ENCODE data around the gene KSR1.

Gene KSR1

DNA sequence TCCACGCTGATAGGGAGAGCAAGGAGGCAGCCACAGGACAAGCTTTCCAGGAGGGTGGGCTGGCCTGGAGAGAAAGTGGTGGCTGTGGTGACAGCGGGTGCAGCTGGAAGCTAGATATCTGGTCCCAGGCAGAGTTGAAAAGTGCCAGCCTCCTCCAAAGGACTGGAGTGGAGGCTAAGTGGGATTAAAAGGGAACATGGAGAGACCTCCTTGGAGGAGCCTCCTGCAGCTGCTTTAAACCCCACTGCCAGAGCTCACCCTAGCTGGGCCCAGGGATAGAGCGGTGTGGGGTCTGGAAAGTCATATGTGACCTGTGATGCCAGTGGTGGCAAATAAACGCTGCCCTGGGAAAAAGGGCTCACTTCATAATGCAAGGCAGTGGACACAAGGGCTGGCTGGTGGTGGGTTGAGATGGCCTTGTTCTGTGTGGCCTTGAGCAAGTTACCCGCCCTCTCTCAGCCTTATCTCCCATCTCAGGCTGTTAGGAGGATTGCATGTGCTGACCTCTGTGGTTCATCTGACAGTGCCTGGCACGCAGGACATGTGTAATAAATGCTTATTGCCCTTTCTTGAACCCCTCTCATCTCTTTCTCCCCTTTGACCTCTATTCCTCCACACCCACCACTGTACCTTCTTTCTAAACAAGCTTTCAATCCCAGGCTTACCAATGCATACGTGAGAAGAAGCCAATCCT lies 113.8 kb downstream of the KSR1 start:
- no peak for TF ChIP-seq CTCF (IDR thresholded peaks at IDR 0.05; ENCODE audit: low read depth, low read length, missing control alignments)
- no peak for DNase-seq (ENCODE audit: extremely low read depth, low read depth)
- no peak overlapping the region for H3K4me3 ChIP-seq (replicated peaks; ENCODE audit: low read depth, low read length)

- DNase-seq (ENCODE audit: extremely low read depth, low read depth) = no peak
- no peak for TF ChIP-seq CTCF (IDR thresholded peaks at IDR 0.05; ENCODE audit: low read depth, low read length, missing control alignments)
- no peak overlapping the region for H3K4me3 ChIP-seq (replicated peaks; ENCODE audit: low read depth, low read length)
Observed at GRCh38 chr17:27570578-27570914, 114.3 kb downstream of the KSR1 start.

- DNase-seq (ENCODE audit: extremely low read depth, low read depth) = no peak
Observed at GRCh38 chr17:27571563-27572352, 115.5 kb downstream of the KSR1 start.

DNA sequence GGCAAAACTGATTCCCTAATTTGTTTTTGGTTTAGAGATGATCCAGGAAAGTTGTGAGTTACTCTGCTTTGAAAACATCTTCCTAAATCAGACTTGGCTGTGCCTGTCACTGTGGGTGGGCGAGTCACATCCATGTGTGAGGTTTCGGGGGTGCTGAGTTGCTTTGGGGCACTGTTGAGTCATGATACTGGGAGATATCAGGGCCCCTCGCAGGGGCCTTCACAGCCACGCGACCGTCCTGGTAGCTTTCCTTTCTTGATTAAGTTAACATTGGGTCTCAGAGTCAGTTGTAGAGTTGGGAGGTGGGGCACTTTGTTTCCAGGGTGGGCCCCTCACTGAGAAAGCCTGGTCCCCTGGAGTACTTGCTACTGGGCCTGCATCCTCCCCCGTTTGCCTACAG lies 116.4 kb downstream of the KSR1 start:
- DNase-seq (ENCODE audit: extremely low read depth, low read depth) = no peak
- TF ChIP-seq CTCF (IDR thresholded peaks at IDR 0.05; ENCODE audit: low read depth, low read length, missing control alignments) = no peak
- H3K4me3 ChIP-seq (replicated peaks; ENCODE audit: low read depth, low read length) = no peak overlapping the region

More at GRCh38 chr17:27571563-27572352, 115.5 kb downstream of the KSR1 start:
- no peak overlapping the region for H3K4me3 ChIP-seq (replicated peaks; ENCODE audit: low read depth, low read length)
- no peak for TF ChIP-seq CTCF (IDR thresholded peaks at IDR 0.05; ENCODE audit: low read depth, low read length, missing control alignments)

DNA sequence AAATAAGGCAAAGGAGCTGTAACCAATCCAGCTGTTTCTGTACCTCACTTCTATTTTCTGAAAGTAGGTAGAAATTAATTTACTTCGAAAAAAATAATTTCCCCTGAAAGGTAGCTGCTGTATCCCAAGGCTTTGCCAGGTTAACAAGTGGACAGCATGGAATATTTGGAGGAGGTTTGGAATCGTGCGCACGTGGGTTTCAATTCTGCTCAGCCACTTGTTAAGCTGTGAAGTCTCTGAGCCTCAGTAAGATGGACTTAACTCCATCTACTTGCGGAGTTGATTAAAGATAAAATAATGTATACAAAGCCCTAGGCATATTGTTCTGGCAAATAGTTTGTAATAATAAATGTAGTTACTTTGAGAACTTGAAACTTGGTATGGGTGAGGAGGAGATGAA lies 117.3 kb downstream of the KSR1 start:
- no peak overlapping the region for H3K4me3 ChIP-seq (replicated peaks; ENCODE audit: low read depth, low read length)
- TF ChIP-seq CTCF (IDR thresholded peaks at IDR 0.05; ENCODE audit: low read depth, low read length, missing control alignments) = no peak
- DNase-seq (ENCODE audit: extremely low read depth, low read depth) = no peak

DNA sequence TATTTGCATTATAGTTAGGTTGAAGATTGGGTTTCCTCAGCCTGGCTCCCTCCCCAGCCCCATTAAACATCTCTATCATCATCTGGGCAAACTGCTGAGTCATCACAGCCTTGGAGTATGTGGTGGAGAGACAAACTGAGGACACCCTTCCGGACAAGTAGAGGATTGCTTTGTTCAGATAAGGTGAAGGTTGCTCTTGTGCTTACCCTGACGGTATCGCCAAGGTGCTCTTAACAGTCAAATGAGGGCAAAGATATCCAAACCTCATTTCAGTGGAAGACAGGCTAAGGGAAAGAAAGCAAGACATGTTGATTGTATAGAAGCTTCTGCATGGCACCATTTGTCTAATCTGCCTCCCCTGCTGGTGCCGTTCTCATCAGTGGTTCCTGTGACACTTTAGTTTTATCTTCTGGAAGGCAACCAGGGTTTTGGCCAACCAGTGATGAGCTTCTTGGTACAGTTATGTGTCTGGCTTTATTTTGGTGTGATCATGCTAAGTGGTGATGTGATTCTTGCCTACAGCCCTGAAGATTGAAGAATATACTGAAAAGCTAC lies 117.8 kb downstream of the KSR1 start:
- DNase-seq (ENCODE audit: extremely low read depth, low read depth) = no peak
- TF ChIP-seq CTCF (IDR thresholded peaks at IDR 0.05; ENCODE audit: low read depth, low read length, missing control alignments) = no peak
- no peak overlapping the region for H3K4me3 ChIP-seq (replicated peaks; ENCODE audit: low read depth, low read length)
